GM21825 (cell line): ENCODE measurements around the gene TEKT3.

ENCODE experiments used
- ATAC-seq: cut with Tn5 transposase; IDR thresholded peaks from one replicate; pipeline ENCODE4 v1.9.1; 2021; ENCODE audit warnings: mild to moderate bottlenecking, moderate library complexity; ENCODE audit not compliant: unreplicated experiment

Gene TEKT3

GRCh38 chr17:15341385-15341849 lies at the start of gene TEKT3:
TEKT3 (minus strand) TSS chr17:15341597; CDS start chr17:15331585, 10,012 bp downstream.
- ATAC-seq = no peak

DNA sequence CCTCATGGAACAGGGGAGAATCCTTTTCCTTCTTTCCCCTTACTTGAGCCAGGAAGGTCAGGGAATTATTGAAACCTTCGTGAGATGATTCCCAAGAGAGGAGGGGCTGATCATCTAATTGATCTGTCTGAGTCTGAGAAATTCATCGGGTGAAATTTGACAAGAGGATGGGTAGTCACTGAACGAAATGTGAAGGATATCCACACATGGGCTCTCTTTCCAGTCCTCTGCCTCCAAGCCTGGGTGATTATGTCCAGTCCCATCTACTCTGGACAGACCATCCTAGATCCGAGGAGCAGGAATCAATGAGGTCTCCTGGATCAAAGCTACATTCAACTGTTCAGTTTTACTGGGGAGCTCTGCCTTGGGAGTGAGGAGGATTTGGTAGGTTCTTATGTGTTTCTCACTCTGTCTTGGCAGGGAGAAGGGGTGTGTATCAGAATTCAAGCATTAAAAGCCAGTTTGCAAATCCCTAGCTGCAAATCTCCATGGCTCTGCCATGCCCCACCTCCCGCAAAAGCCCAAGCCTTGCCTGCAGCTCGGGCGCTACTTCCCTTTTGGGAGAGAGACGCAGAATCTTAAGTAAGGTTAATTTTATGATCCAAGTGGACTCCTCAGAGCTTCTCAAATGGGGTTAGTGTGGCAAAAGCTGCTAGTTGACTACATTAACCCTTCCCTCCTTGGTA lies 47.1 kb upstream of the TEKT3 start:
- no peak for ATAC-seq

- ATAC-seq = no peak
These were observed 44.7 kb upstream of the TEKT3 start for GRCh38 chr17:15386083-15386482.

GRCh38 chr17:15385305-15385704 lies 43.9 kb upstream of the TEKT3 start:
- no peak for ATAC-seq

- no peak for ATAC-seq
These were observed 42.9 kb upstream of the TEKT3 start for GRCh38 chr17:15384142-15384787.

- ATAC-seq = no peak
These were observed 41.5 kb upstream of the TEKT3 start for GRCh38 chr17:15382914-15383313.

DNA sequence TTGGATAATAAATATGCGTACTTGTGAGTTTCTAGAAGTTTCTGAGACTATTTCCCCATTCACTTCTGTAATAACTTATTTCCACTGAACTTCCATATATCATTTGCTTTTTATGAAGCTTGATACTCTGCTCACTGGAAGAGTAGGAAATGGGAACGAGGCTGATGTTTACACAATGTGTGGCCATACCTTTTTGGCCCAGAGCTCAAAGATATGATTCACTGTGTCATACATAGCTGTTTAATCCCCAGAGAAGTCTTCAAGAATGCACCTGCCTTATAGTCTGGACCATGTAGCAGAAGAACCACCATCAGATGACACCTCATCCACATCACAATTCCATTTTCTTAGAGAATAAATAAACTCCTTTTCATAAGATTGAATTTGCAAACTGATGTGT lies 40.3 kb upstream of the TEKT3 start:
- no peak for ATAC-seq

DNA sequence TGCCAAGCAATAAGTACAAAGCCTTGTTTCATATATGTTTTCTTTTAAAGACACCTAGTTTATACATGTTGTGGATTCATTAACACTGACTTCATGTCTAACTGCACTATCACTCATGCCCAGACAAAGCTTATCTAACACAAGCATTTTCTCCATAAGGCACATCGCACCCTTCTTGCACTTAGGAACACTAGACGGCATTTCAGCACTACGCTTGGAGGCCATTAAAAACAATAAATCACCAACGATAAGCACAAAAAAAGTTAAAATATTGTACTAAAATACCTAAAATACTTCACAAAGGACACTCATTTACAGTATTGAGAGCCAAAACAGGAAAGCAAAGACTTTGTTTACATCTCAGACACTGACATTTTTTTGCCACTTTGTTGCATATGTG lies 39.0 kb upstream of the TEKT3 start:
- no peak for ATAC-seq

DNA sequence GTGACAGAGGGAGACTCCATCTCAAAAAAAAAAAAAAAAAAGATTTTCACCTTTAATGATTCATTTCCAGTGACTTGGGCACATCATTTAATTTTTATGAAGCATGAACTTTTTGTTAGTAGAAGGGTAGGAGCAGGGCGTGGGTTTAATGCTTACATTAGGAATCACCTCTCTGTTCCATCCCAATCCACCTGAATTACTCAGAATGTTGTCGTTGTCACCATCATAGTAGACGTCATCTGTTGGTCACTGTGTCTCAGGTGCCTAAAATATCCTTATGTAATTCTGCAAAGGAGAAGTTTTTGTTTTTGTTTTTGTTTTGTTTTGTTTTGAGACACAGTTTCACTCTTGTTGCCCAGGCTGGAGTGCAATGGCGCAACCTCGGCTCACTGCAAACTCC lies 38.3 kb upstream of the TEKT3 start:
- no peak for ATAC-seq

DNA sequence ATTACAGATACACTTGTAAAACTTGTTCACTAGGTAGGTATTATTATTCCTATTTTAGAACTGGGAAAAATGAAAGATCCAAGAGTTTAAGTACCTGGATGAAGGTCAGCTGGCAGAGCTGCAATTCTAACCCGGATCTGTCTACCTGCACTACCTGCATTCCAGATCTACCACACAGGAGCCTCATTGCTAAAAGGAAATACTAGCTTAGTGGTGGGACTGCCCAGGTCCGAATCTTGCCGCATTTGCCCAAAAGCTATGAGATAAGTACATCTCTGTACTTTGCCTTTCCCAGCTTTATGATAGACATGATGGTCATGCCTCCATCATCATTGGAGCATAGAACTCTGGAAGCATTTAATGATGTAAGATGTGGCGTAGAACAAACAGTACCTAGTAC lies 36.8 kb upstream of the TEKT3 start:
- ATAC-seq = no peak

DNA sequence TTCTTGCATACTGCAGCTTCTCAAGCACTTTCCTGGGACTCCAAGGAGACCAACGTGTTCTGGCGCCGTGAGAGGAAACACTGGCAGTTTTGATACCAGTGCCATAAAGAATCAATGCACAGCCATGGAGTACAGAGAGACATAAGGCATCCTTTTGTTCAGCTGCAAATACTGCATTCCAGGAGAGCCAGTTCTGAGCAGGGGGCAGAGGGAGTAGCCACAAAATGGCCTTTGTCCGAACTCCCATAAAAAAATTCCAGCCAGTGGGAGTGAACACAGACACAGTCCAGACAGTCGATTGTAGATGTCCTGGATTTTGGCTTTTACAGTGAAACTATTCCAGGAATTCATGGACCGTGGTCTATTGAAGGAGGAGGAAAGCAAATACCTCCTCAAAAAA lies 36.2 kb upstream of the TEKT3 start:
- no peak for ATAC-seq

GRCh38 chr17:15377200-15377599 lies 35.8 kb upstream of the TEKT3 start:
- ATAC-seq = no peak

- no peak for ATAC-seq
These were observed 30.2 kb upstream of the TEKT3 start for GRCh38 chr17:15371376-15372130.

DNA sequence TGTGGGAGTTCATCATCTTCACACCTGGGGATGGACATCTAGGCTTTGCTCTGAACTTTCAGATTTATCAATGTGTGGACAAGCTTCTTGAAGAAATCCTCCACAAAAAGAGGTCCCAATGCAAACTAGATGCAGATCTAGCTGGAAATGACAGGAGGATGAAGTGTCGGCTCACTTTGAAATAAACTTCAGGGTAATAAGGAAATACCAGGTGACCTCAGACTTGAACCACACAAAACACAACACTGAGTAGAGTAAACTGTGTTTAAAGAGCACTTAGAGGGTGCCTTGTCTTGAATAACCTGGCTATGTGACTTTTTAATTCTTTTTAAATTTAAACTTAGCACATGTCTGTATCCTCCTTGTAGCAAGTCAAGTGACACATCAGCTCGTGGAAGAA lies 27.2 kb upstream of the TEKT3 start:
- no peak for ATAC-seq

GRCh38 chr17:15366026-15366425 lies 24.6 kb upstream of the TEKT3 start:
- no peak for ATAC-seq

GRCh38 chr17:15364615-15365014 lies 23.2 kb upstream of the TEKT3 start:
- ATAC-seq = no peak

GRCh38 chr17:15363702-15364101 lies 22.3 kb upstream of the TEKT3 start:
- no peak for ATAC-seq

DNA sequence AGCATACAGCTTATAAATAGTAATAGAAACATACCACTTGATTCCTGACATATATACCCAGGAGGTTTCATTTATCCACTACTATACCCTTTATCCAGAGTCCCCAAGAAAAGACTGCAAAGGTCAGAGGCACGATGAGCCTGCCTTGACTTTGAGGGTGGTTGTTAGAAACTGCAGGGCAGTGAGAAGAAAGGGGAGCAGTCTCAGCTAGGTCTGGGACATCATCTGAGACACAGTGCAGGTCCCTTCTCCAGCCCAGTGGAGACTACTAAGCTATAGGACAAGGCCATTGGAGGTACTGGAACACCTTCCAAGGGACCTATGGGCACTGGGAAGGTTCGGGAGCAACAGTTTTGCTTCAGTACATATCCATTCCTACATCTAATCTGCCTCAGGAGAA lies 20.2 kb upstream of the TEKT3 start:
- no peak for ATAC-seq

GRCh38 chr17:15361151-15361550 lies 19.8 kb upstream of the TEKT3 start:
- ATAC-seq = no peak

DNA sequence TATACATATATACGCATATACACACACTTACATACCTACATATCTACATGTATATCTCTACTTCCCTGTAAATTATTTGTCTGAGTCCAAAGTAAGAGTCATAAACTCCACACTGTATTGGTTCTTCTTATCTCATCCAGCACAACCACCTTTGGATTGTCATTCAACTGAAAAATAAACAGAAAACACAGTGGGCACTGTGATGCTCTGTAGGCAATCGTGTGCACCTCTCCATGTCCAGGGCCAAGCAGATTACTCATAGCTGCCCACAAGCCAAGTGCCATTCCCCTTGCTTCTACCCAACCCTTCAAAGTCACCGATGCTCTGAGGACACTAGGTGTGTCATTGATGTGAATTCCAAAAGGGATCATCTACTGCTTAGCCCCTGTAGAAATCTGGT lies 12.9 kb upstream of the TEKT3 start:
- ATAC-seq = no peak

GRCh38 chr17:15351925-15352324 lies 10.5 kb upstream of the TEKT3 start:
- no peak for ATAC-seq

DNA sequence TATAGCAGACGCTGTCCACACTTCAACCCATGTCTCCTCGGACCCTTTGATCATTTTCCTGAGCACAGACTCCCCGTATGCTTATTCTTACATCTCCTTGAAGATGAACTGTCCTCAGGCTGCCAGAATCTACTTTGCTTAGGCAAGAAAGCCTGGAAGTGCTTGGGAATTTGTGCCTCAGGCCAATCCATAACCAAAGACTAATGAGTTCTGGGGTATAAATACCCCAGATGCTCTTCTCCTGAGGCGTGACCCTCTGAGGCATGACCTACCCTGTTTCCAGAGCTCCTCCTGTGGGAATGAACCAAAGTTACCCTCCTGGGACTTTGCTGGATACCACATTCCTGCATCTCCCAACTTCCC lies 10.1 kb upstream of the TEKT3 start:
- no peak for ATAC-seq
